Measurements from ENCODE around the gene TSPAN31. TPM values are rescaled to one million over a fixed set of nuclear protein-coding genes. Genes with fewer than 3 reads are reported as not detected.
"Not testable (repeated sequence)": the region's sequence is repeated elsewhere in the genome, so short reads cannot be mapped to it uniquely, and the experiment has no call there.

The TSPAN31 gene
- total RNA-seq, 1 donor from 2014 or later: 42.3 TPM

DNA sequence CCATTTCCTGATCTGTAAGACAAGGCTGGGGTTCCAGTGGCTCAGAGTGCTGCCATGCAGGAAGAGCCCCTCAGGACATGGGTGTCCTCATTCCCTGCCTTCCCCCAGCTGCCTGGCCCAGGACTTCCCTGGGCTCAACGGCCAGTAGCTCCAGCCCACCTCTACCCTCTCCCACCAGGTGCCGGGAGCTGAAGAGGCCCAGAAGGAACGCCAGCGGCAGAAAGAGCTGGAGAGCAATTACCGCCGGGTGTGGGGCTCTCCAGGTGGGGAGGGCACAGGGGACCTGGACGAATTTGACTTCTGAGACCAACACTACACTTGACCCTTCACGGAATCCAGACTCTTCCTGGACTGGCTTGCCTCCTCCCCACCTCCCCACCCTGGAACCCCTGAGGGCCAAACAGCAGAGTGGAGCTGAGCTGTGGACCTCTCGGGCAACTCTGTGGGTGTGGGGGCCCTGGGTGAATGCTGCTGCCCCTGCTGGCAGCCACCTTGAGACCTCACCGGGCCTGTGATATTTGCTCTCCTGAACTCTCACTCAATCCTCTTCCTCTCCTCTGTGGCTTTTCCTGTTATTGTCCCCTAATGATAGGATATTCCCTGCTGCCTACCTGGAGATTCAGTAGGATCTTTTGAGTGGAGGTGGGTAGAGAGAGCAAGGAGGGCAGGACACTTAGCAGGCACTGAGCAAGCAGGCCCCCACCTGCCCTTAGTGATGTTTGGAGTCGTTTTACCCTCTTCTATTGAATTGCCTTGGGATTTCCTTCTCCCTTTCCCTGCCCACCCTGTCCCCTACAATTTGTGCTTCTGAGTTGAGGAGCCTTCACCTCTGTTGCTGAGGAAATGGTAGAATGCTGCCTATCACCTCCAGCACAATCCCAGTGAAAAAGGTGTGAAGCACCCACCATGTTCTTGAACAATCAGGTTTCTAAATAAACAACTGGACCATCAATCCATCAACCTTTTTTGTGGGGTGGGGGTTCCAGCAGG lies 23.9 kb upstream of the TSPAN31 start:
- Histone ChIP-seq H3K4me1 (peaks cover 0 to 1% of the 10 kb centered on the region in 2 donors), H3K9me3 (no peaks in the 10 kb centered on the region), H3K36me3 (peaks cover 57 to 59% of the 10 kb centered on the region in 2 donors), H3K4me3 (no peak overlapping the region), H3K27me3 (no peaks in the 10 kb centered on the region), H3K27ac (no peak overlapping the region)
- intact Hi-C loops (cut with DNase I): no loop called here
- DNase-seq (ENCODE audit: low spot score in 2 of 2): no peak
- TF ChIP-seq, protein P1, sequence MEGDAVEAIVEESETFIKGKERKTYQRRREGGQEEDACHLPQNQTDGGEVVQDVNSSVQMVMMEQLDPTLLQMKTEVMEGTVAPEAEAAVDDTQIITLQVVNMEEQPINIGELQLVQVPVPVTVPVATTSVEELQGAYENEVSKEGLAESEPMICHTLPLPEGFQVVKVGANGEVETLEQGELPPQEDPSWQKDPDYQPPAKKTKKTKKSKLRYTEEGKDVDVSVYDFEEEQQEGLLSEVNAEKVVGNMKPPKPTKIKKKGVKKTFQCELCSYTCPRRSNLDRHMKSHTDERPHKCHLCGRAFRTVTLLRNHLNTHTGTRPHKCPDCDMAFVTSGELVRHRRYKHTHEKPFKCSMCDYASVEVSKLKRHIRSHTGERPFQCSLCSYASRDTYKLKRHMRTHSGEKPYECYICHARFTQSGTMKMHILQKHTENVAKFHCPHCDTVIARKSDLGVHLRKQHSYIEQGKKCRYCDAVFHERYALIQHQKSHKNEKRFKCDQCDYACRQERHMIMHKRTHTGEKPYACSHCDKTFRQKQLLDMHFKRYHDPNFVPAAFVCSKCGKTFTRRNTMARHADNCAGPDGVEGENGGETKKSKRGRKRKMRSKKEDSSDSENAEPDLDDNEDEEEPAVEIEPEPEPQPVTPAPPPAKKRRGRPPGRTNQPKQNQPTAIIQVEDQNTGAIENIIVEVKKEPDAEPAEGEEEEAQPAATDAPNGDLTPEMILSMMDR (IDR thresholded peaks at IDR 0.05): no peak

DNA sequence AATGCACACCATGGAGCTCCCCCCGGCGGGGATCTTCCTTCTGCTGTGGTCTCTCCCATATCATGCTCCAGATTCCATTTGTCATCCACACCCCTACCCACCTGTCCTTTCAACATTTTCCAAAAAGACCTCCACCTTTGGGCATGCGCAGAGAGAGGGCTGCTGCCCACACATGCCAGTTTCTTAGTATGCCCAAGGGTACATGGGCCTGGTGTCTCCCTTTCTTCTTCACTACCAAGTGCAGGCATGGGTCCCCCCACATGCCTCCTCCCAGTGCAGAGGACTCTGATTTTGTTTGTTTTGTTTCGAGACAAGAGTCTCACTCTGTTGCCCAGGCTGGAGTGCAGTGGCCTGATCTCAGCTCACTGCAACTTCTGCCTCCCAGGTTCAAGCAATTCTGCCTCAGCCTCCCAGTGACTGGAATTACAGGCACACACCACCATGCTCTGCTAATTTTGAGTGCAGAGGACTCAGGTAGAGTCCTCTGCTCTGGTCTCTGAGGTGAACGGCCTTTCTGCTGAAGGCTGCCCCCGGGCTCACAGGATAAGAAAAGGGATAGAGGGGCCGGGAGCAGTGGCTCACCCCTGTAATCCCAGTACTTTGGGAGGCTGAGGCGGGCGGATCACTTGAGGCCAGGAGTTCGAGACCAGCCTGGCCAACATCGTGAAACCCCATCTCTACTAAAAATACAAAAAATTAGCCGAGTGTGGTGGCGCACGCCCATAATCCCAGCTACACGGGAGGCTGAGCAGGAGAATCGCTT lies 22.8 kb upstream of the TSPAN31 start:
- peaks cover 46 to 48% of the 10 kb centered on the region in 2 donors for H3K36me3 ChIP-seq
- H3K4me3 ChIP-seq; H3K27me3 ChIP-seq; intact Hi-C loops (cut with DNase I); H3K27ac ChIP-seq; H3K4me1 ChIP-seq; DNase-seq (ENCODE audit: low spot score in 2 of 2); H3K9me3 ChIP-seq: not testable (repeated sequence)

DNA sequence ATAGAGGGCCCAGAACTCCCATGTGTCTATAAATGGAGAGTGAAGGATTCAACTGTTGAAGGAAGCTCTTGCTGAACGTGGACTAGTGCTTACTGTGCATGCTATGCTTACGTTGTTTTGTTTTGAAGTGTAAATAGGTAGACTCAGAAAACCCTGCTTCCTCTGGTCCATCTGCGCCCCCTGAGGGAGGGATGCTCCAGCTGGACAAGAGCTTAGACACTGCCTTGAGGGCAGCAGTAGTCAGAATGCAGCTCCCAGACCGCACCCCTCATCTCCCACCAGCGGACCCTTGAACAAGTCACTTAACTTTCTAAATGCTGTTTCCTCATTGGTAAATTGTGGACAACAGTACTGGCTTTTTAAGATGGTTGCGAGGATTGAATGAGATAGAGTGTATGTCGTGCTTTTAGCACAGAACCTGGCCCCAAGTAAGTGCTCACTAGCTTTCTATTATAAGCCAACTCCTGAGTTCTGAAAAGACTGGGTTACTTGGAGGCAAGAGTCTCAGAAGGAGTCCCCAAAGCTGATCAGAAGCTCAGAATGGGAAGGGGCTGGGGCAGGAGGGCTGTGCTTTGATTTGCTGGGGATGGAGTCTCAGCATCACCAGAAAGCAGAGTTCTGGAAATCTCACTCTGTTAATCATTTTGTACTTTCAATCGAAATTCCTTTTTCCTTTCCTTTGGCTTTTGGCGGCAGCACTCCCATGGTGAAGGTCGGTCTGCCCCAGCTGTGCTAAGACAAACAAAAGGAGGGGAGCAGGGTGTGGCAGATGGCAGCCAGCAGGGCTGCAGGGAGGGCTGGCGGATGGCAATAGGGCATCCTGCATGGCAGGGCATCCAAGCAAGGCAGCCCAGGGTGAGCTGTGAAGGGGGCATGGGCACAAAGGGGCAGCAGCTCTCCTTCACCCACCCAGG lies 21.9 kb upstream of the TSPAN31 start:
- Histone ChIP-seq H3K27ac (no peak overlapping the region), H3K9me3 (no peaks in the 10 kb centered on the region), H3K27me3 (peaks cover 3% of the 10 kb centered on the region), H3K4me3 (no peak overlapping the region), H3K36me3 (peaks cover 36 to 38% of the 10 kb centered on the region in 2 donors), H3K4me1 (peaks cover 0 to 12% of the 10 kb centered on the region in 2 donors)
- DNase-seq (ENCODE audit: low spot score in 2 of 2): no peak
- TF ChIP-seq, protein P1 (IDR thresholded peaks at IDR 0.05): no peak
- intact Hi-C loops (cut with DNase I): no loop called here

DNA sequence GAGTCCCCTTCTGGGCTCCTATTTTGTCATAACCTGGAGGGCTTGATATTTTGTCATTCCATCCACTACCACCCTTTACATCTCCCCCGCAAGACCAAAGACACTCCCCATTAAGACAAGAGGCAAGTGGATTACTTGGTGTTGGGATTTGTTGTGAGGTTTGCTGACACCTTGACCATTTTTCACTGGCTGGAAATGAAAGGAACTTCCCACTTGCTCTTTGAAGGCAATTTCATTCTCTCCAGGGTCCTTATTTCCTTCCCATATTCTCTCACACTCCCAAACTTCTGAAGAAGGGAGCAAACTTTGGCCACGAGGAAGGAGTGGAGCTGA lies 21.2 kb upstream of the TSPAN31 start:
- Histone ChIP-seq H3K4me3 (no peak overlapping the region), H3K9me3 (no peaks in the 10 kb centered on the region), H3K27ac (no peak overlapping the region), H3K36me3 (peaks cover 30 to 32% of the 10 kb centered on the region in 2 donors), H3K4me1 (peaks cover 0 to 12% of the 10 kb centered on the region in 2 donors), H3K27me3 (peaks cover 3% of the 10 kb centered on the region)
- no peak for DNase-seq (ENCODE audit: low spot score in 2 of 2)
- TF ChIP-seq, protein P1 (IDR thresholded peaks at IDR 0.05): no peak
- intact Hi-C loops (cut with DNase I): no loop called here

DNA sequence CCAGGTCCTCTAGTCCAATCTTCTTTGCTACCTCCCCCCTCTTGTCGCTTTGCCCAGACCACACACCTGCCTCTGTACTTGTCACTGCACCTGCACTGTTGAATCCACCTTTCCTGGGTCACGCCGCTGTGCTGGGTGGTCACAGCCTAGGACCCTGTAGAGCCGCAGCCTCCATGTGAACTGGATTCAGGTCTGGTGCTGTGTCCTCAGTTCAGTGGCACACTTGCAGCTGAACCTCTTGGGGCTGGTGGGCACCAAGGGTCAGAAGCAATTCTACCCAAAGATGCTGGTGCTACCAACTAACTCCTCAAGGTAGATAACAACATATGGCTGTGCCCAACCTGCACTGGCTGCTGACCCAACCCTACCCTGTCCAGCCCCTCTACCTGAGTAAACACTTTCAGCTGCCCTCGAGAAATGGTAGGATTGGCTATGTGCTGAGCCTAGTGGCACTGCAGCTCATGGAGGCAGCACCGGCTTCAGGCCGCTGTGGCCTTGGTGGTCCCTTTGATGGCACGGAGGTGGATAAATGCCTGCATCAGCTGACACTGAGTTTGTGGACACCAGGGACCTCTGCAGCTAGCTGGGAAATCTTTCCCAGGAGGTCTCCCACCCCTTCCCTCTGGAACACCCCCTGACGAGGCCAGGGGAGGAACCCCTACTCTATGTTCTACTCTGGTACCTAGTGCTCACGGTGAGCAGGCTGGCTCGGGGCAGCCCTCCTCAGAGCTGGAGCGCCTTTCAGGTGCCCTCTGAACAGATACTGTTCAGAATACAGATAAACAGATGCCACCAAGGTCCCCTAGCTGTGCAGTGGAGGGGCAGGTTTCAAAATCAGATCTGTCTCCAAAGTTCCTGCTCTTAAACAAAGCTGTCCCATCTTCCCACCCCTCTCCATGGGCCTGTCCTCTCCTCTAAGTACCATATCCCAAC lies 20.6 kb upstream of the TSPAN31 start:
- H3K27me3 ChIP-seq: peaks cover 3% of the 10 kb centered on the region
- DNase-seq (ENCODE audit: low spot score in 2 of 2): no peak
- H3K4me3 ChIP-seq: no peak overlapping the region
- TF ChIP-seq, protein P1 (IDR thresholded peaks at IDR 0.05): no peak
- no peaks in the 10 kb centered on the region for H3K9me3 ChIP-seq
- H3K27ac ChIP-seq: no peak overlapping the region
- H3K36me3 ChIP-seq: peaks cover 23 to 25% of the 10 kb centered on the region in 2 donors
- H3K4me1 ChIP-seq: peaks cover 0 to 12% of the 10 kb centered on the region in 2 donors
- intact Hi-C loops (cut with DNase I): no loop called here
